Limb (tissue), 2 donors: ENCODE results near the gene KIAA0825.

Experiments
- DNase-seq, 2 donors: peaks; one replicate each; pipeline ENCODE4 v3.0.0-alpha.2; 2016; ENCODE audit errors: extremely low spot score in 2 of 2

KIAA0825 gene

DNA sequence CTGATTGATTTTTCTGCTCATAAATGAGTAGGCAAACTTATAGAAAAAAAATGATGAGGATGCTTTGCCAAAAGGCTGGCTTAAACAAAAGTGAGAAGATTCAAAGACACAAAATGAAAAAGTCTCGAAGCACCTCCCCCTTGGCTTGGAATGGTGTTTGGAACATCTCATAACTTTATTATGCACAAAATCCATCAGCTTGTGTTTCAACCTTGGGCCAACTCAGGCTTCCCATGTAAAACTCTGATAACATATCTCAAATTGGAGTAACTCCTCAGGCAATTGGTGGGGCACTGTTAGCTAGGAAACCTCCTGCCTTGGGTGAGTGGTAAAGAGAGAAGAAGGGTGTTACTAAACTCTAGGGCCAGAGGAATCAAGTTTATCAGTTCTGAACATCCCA lies 176.3 kb downstream of the KIAA0825 start:
- DNase-seq: no peak

DNA sequence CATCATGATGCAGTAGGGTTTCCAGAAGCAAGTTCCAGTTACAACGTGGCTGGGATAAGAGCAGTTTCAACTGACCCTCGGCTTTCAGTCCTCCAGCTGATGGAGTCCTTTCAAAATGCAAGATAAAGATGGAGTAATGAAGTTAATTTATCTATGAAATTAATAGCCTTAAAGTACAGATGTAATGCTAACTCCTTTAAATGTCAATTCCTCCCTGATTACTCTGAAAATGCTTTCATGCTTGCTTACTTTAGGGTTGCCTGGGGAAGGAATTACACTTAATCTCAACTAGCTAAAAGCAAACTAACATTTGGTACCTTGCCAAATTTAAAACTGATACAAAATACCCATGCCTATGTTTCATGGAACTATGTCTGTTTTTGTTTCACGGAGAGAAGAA lies 178.4 kb downstream of the KIAA0825 start:
- DNase-seq: no peak

DNA sequence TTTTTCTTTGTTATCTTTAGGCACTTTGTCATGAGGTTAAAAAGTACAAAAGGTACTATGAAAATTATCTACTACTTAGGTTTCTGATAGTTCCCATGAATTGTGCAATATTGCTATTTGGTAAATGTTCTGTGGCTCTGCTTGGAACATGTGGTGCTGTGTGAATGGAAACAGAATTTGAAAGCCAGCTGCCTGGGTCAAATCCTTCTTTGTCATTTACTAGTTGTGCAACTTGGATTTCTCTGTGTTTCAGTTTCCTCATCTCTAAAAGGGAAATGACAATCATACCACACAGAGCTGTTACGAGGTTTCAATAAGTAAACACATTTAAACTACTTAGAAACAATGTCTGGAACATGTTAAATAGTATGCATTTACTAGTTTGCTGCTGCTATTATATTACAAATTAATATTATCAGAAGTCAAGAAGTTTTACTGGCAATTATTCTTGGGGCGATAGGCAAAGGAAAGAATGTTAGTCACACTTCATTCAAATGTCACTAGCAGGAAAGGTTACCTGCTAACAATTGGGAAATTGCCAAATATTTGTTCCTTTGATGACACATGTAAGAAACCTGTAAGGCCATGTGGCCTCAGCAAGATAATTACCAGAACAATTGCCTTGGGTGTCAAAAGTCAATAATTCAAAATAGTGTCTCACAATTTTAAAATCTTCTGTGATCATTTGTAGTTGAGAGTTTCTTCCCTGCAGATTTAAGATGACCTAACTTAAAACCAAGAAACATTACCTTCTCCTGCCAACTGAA lies 184.8 kb downstream of the KIAA0825 start:
- DNase-seq: no peak

DNA sequence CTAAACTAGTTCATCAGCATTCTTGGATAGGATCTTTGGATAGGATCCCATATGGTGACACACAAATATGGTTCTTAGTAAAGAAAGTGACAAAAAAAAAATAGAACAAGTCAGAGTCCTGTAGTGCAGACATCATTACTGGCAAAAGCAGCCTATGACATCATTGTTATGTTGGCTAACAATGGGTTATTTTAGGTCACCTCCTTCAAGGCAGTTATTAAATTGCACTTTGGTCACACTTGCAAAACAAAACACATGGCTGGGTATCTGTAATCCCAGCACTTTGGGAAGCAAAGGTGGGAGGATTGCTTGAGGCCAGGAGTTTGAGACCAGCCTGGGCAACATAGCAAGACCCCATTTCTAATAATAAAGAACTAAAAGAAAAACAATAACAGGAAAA lies 185.9 kb downstream of the KIAA0825 start:
- no peak for DNase-seq

DNA sequence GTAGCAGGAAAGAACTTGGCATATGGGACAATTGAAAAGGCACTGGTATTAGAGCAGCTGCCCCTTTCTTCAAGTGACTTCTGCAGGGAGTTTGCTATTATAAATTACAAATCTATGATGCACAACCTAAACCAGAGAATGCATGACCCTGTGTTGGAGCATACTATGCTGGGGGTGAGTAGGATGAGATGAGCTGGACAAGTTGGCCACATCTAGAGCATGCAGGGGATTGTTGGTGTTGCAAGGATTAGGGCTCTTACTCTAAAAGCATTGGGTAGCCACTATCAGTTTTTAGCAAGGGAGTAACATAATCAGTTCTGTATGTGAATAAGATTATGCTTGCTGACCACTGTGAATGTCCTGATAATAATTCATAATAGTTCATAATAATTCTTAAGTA lies 186.7 kb downstream of the KIAA0825 start:
- DNase-seq: no peak

DNA sequence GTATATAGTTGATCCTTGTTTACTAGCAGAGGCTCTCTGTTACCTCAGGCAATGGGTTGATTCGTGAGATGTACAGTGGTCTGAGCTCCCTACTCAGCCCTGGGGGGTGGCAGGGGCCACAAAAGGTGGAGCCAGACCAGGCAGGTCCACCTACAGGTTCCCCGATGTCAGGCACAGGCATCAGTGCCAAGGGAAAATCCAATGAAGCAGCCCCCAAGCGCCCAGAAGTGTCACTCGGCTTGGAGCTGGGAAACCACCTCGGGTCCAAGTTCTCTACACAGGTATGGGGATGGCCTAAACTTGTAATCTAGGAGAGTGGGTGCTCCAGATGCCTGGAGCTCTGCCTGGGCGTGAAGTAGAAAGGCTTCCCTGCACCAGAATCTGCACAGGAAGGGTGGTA lies 188.8 kb downstream of the KIAA0825 start:
- DNase-seq: no peak

DNA sequence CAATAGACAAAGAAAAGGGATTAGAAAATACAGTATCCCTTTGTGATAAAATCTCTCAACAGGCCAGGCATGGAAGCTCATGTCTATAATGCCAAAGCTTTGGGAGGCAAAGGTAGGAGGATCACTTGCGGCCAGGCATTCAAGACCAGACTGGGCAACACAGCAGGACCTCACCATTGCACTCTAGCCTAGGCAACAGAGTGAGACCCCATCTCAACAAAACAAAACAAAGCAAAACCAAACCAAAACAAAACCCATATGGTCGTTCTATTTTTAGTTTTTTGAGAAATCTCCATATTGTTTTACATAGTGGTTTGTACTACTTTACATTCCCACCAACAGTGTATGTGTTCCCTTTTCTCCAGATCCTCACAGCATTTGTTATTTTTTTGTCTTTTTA lies 193.0 kb downstream of the KIAA0825 start:
- DNase-seq: no peak

DNA sequence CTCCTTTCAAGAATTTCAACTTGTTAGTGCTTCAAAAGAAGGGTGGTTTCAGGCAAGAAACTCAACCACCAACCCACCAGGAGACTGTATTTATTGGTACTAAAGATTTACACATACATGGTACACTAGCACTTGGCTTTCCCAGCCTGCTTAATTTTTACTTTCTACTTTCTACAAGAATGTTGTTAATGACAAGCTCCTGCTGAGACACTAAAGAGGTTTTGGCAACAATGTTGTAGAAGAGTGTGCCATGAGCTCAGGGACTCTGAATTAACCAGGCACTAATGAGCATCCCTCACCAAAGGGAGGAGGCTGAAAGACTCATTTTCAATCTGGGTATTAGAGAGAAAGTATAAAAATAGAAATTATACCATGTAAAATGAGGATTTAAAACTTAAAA lies 195.0 kb downstream of the KIAA0825 start:
- DNase-seq: no peak

DNA sequence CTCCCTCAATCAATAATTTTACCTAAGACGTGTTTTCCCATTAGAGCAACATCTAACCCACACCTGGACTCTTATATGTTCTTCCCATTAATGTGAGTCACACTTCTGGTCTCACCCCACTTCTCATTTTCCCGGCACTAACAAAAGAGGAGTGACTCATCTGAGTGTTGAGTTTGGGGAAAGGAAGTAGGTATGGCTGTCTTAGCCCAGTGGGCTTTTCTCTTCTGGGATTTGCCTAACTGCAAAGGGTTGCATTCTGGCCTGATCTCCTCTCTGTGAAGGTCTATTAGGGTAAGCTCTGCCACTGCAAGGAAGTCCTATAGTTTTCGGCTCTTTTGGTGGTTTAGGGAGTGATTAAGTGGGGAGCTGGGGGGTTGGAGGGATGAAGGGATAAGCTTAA lies 195.6 kb downstream of the KIAA0825 start:
- DNase-seq: no peak

DNA sequence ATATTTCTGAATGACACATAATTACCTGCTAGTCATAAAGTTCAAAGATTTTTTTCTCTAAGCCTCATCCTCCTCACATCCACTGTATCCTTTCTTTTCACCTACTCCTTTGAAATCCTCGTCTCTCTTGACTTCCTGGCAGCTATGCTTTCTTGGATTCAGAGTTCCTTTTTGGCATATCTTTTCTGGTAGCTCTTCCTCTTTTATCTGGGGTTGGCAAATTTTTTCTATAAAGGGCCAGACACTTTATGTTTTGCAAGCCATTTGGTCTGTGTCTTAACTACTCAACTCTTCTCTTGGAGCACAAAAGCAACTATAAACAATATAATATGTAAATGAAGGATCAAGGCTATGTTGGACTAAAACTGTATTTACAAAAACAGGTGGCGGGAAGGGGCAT lies 197.5 kb downstream of the KIAA0825 start:
- DNase-seq: no peak

DNA sequence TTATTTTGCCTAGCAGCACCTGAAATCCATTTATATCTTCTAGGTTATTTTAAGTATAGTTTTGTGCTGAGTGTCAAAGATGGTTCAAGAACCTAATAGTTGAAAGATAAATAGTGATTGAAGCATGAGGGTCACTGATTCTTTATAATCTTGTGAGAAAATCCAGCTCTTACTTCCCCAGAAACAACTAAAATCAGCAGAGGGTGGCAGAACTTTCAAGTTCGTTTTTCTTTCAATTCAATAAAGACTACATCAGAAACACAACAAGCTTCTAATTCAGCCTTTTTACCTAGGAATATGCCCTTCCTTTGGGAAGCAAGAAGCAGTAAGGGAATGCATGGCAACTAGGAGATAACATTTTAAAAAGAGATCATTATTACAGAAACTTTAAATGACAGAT lies 202.6 kb downstream of the KIAA0825 start:
- DNase-seq: no peak

DNA sequence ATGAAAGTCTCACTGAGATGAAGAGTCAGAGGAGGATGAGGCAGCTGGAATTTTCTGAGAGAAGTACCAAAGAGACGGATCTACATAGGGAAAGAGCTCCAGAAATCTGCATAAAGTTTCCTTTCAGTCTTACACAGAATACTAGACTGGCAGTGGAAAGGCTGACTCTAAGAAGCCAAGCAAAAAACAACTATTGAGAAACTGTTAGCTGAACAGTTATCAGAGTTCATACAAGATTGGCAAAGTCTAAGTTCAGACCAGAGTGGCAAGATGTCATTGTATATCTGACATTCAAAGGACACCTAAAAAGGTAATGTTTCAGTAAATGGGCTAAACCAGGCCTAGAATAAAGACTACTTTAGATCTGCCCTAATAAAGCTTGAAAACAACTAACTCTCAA lies 209.0 kb downstream of the KIAA0825 start:
- DNase-seq: no peak

DNA sequence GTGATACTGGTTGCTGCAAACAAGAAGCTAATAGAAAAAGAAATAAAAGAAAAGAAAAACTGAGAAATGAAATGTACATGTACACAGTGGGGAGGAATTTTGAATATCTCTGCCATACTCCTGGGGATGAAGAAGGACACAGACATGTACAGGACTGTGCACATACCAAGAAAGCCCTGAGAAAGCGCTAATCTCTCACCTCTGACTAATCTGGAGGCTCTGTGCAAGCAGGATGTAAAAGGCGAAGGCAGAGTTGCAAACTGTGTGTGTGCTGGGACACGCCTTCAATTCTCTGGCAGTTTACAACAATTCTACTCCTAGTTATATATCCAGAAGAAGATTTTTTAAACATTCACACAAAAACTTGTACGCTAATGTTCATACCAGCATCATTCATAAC lies 211.4 kb downstream of the KIAA0825 start:
- DNase-seq: no peak

DNA sequence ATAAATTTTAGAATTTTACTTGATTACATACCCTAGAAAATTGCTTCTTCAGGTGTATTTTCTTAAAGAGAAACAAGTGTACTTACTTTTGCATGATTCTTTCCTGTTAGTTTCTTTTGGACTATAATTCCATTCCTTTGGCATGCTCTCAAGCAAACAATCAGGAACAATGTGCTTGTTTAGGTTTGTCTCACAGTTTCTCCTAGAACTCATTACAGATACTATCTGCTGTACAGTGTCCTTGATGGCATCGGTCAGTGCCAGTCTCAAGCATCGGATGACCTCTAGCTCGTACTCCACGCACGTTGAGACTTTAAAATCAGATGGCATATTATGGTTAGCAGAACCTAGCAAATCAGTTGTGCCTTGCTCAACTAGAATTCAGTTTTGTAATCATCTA lies 214.9 kb downstream of the KIAA0825 start:
- DNase-seq: no peak

DNA sequence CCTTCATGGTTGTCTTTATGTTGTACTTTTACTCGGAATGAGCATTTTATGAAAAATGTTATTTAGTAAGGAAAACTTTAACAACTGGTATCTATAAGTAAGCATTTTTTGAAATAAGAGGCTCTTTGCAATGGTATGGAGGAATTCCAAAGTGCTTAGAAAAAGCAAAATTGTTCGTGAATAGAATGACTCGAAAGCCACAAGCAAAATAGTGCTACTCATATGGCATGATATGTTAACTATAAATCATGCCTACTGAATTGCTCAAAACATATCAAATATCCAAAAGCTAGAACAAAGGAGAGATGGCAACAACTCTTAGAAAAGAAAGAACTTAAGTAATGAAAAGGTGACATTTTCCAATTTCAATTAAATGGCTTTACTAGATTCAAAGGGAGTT lies 216.3 kb downstream of the KIAA0825 start:
- no peak for DNase-seq

DNA sequence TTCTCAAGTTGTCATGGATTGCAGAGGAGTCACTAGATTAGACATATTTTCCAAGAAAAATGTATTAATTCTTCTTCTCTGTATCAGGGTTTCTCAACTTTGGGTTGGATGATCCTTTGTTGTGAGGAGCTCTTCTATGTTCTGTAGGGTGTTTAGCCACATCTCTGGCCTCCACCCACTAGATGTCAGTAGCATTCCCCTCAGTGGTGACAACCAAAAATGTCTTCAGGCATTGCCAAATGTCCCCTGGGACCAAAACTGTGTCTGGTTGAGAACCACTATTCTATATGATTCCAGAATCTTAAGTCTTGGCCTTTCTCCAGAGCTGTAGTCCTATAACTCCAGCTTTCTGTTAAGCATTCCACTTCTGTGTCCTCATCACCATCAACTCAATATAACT lies 220.9 kb downstream of the KIAA0825 start:
- no peak for DNase-seq

DNA sequence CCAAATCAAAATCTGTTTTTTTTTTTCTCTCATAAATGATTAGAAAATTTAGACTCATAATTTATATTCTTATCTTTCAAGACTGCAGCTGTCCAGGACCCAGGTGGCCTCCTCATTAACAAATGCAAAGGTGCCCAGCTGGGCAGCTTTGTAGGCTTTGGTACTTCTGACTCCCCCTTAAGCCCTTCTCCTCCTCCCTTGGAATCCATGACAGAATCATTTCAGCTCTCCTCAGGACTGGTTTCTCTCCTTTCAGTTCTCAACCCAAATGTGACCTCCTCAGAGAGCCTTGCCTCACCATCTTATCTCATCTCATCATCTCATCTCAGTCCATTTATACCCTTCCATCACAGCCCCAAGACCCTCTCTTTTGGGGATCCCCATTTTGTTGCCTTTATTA lies 221.7 kb downstream of the KIAA0825 start:
- DNase-seq: no peak

DNA sequence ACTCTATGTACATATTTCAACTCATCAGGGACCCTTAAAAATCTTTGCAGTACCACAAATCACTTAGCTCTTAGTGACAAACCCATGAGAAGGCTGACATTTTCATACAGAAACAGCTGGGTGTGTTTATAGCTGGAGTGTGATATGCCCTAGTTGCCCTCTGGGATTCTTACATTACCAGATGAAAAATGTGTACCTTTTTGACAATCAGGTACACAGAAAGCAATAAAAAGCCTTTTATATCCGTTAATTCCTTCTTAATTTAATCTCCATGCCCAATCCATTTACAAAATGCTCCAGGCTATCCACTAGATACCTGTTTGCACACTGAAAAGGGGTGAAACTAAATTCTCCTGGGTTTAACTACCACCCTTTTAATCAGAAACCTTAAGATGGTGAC lies 222.9 kb downstream of the KIAA0825 start:
- no peak for DNase-seq

DNA sequence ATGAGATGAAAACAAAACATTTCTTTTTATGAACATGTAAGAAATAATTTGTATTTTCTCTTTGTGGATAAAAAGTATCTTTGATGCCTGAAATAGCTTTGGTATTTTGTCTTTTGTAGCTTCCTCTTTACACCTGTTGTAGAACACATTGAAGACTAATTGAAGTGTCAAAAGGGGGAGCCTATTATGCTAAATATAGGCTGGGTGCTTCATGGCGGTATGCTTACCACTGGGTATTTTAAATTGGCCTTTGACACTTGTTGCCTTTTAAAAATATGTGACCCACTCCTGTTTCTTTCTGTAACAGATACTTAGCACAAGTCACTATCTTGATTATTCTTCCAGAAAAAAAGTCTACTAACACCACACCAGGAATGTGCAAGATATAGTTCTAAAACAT lies 226.4 kb downstream of the KIAA0825 start:
- no peak for DNase-seq

DNA sequence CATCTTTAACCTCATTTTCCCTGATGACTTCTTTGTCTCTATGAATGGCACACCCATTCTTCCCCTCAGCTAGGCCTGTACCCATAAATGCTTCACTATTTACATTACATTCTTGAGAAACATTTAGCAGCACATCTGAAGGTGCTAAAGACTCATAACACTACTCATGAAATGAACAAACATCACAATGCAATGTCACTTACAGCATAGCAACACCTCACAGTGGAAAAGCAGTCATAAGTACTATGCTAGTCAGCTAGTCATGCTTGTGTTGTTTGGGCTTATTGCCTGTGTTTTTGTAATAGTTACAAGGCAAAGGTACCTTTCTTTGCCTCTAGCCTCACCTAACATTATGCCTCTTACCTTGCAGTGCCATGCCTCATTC lies 228.9 kb downstream of the KIAA0825 start:
- DNase-seq: no peak

DNA sequence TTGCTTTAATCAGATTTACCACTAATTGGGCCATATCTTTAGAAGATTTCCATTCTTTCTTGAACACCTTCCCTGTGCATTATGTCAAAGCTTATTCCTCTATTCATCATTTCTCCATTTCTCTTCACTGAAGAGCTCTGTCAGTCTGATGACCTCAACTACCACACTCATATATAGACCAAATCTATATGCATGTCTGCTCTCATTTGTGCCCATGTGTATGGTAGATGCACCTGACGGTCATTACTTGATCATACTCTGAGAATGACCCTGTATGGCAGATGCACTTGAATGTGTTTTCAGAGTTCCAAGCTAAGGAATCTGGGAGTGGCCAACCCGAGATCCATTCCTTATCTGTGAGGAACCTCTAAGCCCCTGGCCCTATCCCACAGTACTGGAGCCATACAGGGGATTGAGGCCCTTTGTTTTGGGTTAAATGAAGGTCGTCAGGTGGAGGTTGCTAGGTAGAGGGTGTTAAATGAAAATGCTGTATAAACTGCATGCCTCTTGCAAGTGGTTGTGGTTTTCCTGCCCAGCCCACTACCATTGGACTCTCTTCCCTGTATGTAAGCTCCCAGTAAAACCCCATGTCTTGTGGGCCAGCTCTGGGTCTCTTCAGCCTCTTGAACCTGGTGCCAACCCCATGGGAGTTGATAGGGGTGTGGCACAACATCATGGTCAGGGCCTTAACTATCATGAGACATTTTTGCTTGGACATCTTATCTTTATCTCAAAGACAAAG lies 229.5 kb downstream of the KIAA0825 start:
- no peak for DNase-seq

DNA sequence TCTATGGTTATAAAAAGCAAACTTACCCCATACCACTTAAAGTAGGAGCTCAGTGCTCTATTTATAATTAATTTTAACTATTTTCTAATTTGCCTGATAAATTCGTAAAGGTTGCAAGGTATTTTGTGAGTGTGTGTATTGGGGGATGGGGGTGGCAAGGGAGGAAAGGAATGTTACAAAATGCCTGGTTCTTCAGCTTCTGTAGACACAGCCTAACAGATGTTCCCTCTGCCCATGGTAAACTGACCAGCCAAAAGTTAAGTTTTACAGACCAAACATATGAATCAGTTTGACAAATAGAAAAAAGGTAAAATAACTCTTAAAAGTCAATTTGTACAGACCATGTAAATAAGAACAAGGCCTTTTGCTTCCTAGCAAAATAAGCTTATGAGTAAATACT lies 232.6 kb downstream of the KIAA0825 start:
- no peak for DNase-seq

DNA sequence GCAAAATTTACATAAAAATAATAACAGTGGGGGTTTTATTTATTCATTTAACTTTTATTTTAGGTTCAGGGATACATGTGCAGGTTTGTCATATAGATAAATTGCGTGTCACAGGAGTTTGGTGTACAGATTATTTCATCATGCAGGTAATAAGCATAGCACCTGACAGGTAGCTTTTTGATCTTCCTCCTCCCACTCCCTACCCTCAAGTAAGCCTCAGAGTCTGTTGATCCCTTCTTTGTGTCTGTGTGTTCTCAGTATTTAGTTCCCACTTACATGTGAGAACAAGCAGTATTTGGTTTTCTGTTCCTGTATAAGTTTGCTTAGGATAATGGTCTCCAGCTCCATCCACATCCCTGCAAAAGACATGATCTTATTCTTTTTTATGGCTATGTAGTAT lies 240.3 kb downstream of the KIAA0825 start:
- no peak for DNase-seq
